CD4-positive, alpha-beta T cell treated with Interferon alpha-2 for 1 hour (primary cell): ENCODE data around the gene PIGBOS1.
"Not testable (repeated sequence)": the region's sequence is repeated elsewhere in the genome, so short reads cannot be mapped to it uniquely, and the experiment has no call there.

ENCODE experiments used
- DNase-seq, 2 donors: peaks; one replicate each; pipeline ENCODE4 v3.0.0-alpha.2; 2020 to 2022

The PIGBOS1 gene

DNA sequence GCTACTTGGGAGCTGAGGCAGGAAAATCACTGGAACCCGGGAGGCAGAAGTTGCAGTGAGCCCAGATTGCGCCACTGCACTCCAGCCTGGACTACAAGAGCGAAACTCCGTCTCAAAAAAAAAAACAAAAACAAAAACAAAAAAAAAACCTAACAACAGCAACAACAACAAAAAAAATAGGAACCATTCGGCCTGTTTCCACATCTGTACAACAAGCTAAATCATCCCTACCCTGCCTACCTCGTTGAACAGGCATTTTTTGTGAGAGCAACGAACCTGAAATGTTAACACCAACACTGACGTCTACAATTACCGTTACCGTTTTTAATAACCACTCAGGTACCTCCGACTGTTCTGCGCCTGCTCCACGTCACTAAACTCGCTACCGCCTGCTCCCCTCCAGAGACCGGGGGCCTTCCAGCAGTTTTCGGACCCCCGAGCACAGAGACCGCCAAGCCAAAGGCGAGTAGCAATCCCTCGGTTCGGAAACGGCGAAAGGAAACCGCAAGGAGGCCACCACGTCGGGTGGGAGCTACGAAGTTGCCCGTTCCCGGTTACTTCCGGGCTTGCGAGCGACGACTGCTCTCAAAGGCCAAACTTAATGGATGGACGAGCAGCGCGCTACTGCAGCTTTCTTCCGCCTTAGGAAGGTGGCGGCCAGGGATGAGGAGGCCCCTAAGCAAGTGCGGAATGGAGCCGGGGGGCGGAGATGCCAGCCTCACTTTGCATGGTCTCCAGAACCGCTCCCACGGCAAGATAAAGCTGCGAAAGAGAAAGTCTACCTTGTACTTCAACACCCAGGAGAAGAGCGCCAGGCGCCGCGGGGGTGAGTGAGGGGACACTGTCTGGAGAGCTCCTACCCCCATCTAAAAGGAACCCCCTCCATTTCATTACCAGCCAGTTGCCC lies at the start of gene PIGBOS1, which contains the start of gene PIGB:
PIGBOS1 (minus strand) TSS at position 536 of the 907 bp plus-strand sequence. CDS start 1,331 bp downstream, outside the sequence.
PIGB (plus strand) TSS at position 635 of the 907 bp plus-strand sequence; CDS start at position 664, 29 bp downstream.
- peak; percentile 80 to 87 for DNase-seq

DNA sequence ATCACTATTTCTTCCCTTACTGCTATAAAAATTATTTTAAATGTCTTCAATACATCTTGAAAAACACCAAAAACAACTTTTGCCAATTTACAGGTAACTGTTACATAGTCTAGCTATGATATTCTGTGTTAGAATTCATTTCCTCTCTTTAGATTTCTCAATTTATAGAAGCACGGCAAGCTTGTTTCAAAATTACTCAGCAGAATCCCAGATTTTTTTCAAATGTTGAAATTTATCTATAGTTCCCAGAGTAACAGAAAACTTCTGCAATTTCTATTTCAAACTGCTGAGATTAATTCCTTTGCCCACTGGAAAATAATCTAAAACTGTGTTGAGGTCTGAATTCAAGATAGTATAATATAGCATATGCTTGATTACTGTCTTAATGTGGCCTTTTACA lies 48.1 kb upstream of the PIGBOS1 start:
- no peak for DNase-seq

DNA sequence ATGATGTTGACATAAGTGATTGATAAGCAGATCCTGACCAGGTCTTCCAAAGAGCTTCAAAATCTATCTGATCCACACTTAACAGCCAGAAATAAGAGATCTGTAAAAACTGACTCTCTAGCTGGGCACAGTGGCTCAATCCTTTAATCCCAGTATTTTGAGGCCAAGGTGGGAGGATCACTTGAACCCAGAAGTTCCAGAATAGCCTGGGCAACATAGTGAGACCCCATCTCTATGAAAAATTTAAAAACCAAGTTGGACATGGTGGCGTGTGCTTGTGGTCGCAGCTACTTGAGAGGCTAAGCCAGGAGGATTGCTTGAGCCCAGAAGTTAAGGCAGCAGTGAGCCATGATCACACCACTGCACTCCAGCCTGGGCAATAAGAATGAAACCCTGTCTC lies 43.7 kb upstream of the PIGBOS1 start:
- DNase-seq: no peak

DNA sequence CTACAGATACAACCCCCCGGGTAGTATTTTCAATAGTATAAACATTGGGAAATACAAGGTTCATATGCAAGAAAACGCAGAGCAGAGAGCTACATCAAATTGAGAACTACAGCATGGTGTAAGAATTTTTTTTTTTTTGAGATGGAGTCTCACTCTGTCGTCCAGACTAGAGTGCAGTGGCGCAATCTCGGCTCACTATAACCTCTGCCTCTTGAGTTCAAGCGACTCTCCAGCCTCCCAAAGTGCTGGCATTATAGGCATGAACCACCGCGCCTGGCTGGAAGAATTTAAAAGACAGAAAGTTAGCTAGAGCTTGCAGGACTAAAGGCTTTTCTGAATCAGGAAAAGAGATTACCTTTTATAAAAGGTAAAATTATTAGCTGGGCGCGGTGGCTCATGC lies 42.1 kb upstream of the PIGBOS1 start:
- DNase-seq: no peak

GRCh38 chr15:55360256-55360655 lies 41.3 kb upstream of the PIGBOS1 start:
- DNase-seq: no peak

GRCh38 chr15:55358471-55358870 lies 39.5 kb upstream of the PIGBOS1 start:
- no peak for DNase-seq

- DNase-seq: no peak
Observed at GRCh38 chr15:55357774-55358173, 38.9 kb upstream of the PIGBOS1 start.

DNA sequence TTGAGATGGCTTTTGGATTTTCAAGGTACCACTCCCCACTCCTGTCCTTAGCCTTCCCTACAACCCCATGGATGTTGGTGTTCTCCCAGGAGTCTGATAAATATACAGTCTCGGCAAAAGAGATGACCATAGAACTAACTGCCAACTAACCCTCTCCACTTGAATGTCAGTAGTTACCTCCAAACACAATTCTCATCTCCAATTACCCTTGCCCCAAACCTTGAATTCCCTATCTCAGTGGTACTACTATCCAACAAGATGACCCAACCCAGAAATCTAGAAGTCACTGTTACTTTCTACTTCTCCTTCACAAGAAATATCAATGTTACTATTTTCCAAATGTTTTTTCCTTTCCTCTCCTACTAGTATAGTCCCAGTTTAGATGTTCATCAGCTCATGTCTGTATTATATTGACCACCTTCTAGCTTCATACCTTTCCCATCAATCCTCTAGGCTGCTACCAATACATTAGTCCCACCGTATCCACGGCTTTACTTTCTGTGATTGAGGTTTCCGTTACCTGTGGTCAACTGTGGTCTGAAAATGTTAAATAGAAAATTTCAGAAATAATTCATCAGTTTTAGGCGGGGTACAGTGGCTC lies 38.2 kb upstream of the PIGBOS1 start:
- DNase-seq: no peak

DNA sequence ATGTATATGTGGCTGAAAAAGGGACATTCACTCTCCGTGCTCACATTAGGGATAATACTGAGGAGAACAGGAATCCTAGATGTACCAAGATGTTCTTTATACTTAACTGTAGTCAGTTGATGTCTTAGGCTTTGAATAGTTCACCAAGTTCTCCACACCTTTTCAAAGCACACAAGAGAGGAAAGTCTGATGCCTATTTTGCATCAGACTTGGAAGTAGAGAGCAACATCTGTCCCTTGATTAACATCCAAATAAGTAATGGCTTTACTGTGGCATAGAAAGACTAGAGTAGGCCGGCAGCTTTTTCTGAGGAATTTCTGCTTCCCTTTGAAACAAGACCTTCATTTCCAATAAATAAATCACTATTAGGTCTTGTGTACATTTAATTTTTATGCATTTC lies 34.1 kb upstream of the PIGBOS1 start:
- DNase-seq: no peak

- DNase-seq: no peak
Observed at GRCh38 chr15:55349282-55349681, 30.4 kb upstream of the PIGBOS1 start.

DNA sequence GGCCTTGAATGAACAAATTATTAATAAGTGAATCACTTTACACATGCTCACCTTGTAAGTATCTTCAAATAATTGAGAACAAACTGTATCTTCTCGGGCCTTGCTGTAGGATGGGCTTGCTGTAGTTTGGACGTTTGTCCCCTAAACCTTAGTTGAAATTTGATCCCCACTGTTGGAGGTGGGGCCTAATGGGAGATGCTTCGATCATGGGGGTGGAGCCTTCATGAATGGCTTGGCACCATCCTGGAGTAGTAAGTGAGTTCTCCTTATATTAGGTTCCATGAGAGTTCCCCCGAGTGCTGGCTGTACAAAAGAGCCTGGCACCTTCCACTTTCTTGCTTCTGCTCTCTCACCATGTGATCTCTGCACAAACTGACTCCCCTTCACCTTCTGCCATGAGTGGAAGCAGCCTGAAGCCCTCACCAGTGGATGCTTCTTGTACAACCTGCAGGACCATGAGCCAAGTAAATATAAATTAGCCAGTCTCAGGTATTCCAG lies 29.4 kb upstream of the PIGBOS1 start:
- no peak for DNase-seq

DNA sequence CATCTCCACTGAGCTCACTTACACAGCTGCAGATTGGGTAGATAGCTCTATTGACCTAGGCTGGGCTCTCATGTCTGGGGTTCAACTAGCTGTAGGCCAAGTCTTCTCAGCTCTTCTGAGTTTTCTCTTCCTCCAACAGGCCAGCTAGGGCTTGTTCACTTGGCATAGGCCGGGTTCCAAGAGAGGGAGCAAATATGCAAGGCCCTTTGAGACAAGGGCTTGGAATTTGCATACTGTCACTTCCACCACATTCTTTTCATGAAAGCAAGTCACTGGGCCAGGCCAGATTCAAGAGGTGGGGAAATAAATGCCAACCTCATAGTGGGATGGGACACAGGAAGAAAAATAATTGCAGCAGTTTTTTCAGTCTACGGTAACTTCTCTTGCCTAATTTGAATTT lies 25.3 kb upstream of the PIGBOS1 start:
- DNase-seq: no peak

GRCh38 chr15:55343168-55343567 lies 24.2 kb upstream of the PIGBOS1 start:
- DNase-seq: no peak

DNA sequence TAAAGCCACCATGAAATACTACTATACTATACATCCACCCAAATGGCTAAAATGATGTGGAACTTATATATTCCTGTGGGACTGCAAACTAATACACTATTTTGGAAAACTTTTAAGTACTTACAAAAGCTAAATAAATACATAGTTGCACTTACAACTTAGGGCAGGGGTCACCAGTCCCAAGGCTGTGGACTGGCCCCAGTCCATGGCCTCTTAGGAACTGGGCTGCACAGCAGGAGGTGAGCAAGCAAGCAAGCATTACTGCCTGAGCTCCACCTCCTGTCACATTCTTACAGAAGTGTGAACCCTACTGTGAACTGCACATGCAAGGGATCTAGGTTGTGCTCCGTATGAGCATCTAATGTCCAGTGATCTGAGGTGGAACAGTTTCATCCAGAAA lies 18.2 kb upstream of the PIGBOS1 start:
- DNase-seq: no peak

GRCh38 chr15:55334997-55335396 lies 16.1 kb upstream of the PIGBOS1 start:
- DNase-seq: no peak

- DNase-seq: no peak
Observed at GRCh38 chr15:55334371-55334770, 15.4 kb upstream of the PIGBOS1 start.

DNA sequence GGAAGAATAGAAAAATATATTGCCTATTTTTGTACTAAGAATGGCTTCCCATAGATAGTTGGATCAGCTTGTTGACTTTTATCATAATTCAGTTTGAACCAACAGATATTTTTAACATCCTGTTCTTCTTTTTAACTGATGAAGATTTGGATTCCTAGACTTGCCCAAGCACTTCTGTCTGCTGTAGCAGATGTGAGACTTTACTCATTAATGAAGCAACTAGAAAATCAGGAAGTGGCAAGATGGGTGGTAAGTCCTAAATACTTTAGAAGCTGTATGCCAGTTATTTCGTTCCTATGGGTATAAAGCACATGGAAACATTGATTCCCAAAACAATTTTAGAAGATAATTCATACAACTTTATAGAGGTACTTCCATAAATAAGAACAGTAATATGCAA lies 8.5 kb upstream of the PIGBOS1 start:
- DNase-seq: no peak

GRCh38 chr15:55322467-55322866 lies 3.5 kb upstream of the PIGBOS1 start:
- no peak for DNase-seq

DNA sequence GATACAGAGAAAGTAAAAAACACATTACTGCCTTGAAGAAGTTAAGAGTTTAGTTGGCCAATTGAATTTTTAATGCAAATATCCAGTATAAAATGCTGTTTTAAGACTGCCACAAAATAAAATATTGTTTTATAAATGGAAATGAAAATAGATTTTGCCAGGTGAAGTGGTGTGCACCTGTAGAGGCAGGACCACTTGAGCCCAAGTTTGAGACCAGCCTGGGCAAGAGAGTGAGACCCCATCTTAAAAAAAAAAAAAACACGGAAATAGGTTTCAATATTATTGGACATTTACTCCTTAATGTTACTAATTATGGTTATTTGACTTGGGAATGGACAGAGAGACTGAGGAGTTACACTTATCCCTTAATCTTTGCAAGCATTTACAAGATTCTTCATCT lies 2.0 kb upstream of the PIGBOS1 start:
- DNase-seq: no peak

DNA sequence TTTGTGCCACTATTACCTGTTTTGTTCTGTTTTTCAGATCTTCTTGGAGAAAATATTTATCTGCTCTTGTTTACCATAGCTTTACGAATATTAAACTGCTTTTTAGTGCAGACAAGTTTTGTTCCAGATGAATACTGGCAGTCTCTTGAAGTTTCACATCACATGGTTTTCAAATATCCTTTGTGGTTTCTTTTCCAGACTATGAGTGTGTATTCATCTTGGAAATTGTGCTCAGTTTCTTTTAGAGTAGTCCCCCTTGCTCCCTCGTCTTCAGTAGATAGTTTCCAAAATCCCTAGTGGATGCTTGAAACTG lies 1.3 kb upstream of the PIGBOS1 start:
- DNase-seq: no peak

DNA sequence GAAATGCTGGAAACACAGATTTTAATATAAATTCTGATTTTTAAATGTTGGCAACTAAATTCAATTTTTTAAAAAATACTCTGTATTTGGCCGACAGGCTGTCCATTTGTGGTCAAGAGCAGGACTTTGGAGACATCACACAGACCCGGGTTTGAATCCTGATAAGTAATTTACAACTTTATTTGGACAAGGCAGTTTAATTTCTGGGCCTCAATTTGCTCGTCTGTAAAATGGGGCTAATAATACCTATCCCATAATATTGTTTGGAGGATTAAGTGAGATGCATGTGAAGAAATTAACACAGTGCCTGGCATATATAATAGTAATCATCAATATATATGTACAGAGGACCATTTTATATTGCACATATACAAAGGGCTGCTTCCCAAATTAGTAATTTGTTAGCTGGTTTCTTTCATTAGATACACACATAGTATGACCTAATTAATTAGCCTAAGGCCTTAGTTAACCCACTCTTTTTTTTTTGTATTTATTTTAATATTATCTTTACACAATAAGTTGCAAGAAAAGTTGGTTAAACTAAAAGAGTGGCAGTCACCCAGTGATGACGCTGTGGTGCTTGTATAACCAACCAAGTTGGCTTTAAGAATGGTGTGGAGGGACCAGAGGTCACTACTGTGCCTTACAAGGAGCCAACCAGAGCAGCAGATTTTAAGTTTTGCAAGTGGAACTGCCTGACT lies 764 bp upstream of the PIGBOS1 start:
- DNase-seq: peak in 1 of 2 donors; percentile 7

DNA sequence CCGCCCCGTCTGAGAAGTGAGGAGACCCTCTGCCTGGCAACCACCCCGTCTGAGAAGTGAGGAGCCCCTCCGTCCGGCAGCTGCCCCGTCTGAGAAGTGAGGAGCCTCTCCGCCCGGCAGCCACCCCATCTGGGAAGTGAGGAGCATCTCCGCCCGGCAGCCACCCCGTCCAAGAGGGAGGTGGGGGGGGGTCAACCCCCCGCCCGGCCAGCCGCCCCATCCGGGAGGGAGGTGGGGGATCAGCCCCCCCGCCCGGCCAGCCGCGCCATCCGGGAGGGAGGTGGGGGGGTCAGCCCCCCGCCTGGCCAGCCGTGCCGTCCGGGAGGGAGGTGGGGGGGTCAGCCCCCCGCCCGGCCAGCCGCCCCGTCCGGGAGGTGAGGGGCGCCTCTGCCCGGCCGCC lies 16.1 kb downstream of the PIGBOS1 start:
- DNase-seq: not testable (repeated sequence)

DNA sequence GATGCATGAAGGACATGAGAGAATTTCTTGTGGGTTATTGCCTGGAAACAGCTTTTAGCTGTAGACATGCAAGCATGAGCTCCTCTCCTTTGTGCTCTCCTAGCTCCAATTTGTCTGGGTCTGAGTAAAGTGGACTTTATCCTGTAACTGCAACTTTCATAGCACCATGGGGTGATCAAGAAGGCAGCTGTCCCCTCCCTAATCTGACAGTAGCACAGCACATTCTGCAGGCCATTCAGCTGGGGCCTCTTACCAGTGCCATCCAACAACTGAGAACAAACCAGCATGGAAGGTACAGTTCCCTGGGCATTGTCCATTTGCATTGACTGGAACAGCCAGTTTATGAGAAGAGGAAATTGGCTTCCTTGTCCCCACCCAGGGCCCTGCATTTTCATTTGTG lies 21.6 kb downstream of the PIGBOS1 start:
- no peak for DNase-seq
